WTC11 (cell line): ENCODE measurements around the gene KCNC4. TPM values are rescaled to one million over a fixed set of nuclear protein-coding genes. Genes with fewer than 3 reads are reported as not detected.

Experiments used
- ATAC-seq: fragments of 200-7000 bp; cut with Tn5 transposase; 2 replicates; pipeline ENCODE4 v1.10.0; 2021; ENCODE audit warnings: mild to moderate bottlenecking, moderate library complexity
- CTCF ChIA-PET: fragments of 300-600 bp; sonication (Branson Sonifier 250); formaldehyde crosslinking; loops from one replicate; lab custom pipeline; 2021; ENCODE audit warnings: antibody characterized with exemption; lab: Charles Lee
- POLR2A ChIA-PET: fragments of 350-600 bp; sonication (Branson Sonifier 250); formaldehyde crosslinking; loops from one replicate; lab custom pipeline; 2021; ENCODE audit warnings: antibody characterized with exemption; lab: Charles Lee
- DNase-seq: peaks from one replicate; pipeline ENCODE4 v3.0.0; 2021; ENCODE audit warnings: low spot score
- H3K27ac Mint-ChIP-seq: 2 replicates; pipeline ENCODE4 v1.8.0; 2021; ENCODE audit warnings: mixed read lengths
- H3K27me3 Mint-ChIP-seq: 2 replicates; pipeline ENCODE4 v1.8.0; 2021; ENCODE audit warnings: low read depth, mild to moderate bottlenecking, moderate library complexity, mixed read lengths
- H3K36me3 Mint-ChIP-seq: 2 replicates; pipeline ENCODE4 v1.8.0; 2021; ENCODE audit warnings: mixed read lengths
- H3K4me1 Mint-ChIP-seq: 2 replicates; pipeline ENCODE4 v1.8.0; 2022; ENCODE audit warnings: mixed read lengths
- H3K4me3 Mint-ChIP-seq: 2 replicates; pipeline ENCODE4 v1.8.0; 2021; ENCODE audit warnings: mild to moderate bottlenecking, moderate library complexity, mixed read lengths
- H3K9me3 Mint-ChIP-seq: 2 replicates; pipeline ENCODE4 v1.8.0; 2021; ENCODE audit warnings: mixed read lengths
- AFF4 ChIP-seq: sonication (generic); formaldehyde crosslinking; IDR thresholded peaks from 2 replicates; pipeline ENCODE4 v1.8.1; 2023; ENCODE audit warnings: mild to moderate bottlenecking, missing genetic modification reagents, borderline replicate concordance
- AR ChIP-seq: fragments of 250-450 bp; sonication (Bioruptor Pico); IDR thresholded peaks from 2 replicates; pipeline ENCODE4 v1.9.0; 2021; ENCODE audit warnings: mild to moderate bottlenecking
- ARID4B ChIP-seq: sonication (generic); formaldehyde crosslinking; IDR thresholded peaks from 2 replicates; pipeline ENCODE4 v1.8.0; 2023; ENCODE audit warnings: missing genetic modification reagents, mild to moderate bottlenecking, borderline replicate concordance
- CDX4 ChIP-seq: fragments of 250-450 bp; sonication (Bioruptor Pico); IDR thresholded peaks from 2 replicates; pipeline ENCODE4 v1.9.0; 2021; ENCODE audit warnings: moderate library complexity, mild to moderate bottlenecking, inconsistent platforms, borderline replicate concordance
- CREB1 ChIP-seq: sonication (generic); formaldehyde crosslinking; IDR thresholded peaks from 2 replicates; pipeline ENCODE4 v1.8.0; 2023; ENCODE audit warnings: mild to moderate bottlenecking, missing genetic modification reagents
- CTCF ChIP-seq: fragments of 200-600 bp; IDR thresholded peaks from 2 replicates; pipeline ENCODE4 v1.8.0; 2022; ENCODE audit warnings: antibody characterized with exemption
- E2F1 ChIP-seq: sonication (generic); formaldehyde crosslinking; IDR thresholded peaks from 2 replicates; pipeline ENCODE4 v1.8.0; 2022; ENCODE audit warnings: mild to moderate bottlenecking, missing genetic modification reagents
- ELF4 ChIP-seq: sonication (generic); formaldehyde crosslinking; IDR thresholded peaks from 2 replicates; pipeline ENCODE4 v1.8.1; 2022; ENCODE audit warnings: low read depth, mild to moderate bottlenecking, moderate library complexity, missing genetic modification reagents
- FOXJ3 ChIP-seq: sonication (generic); formaldehyde crosslinking; IDR thresholded peaks from 2 replicates; pipeline ENCODE4 v1.9.0; 2021; ENCODE audit warnings: missing genetic modification reagents, mild to moderate bottlenecking, borderline replicate concordance
- GABPB1 ChIP-seq: sonication (generic); formaldehyde crosslinking; IDR thresholded peaks from 2 replicates; pipeline ENCODE4 v1.8.1; 2023; ENCODE audit warnings: mild to moderate bottlenecking, missing genetic modification reagents
- JUN ChIP-seq: sonication (generic); formaldehyde crosslinking; IDR thresholded peaks from 2 replicates; pipeline ENCODE4 v1.8.0; 2023; ENCODE audit warnings: mild to moderate bottlenecking, missing genetic modification reagents
- MLX ChIP-seq: sonication (generic); formaldehyde crosslinking; IDR thresholded peaks from 2 replicates; pipeline ENCODE4 v1.8.1; 2023; ENCODE audit warnings: mild to moderate bottlenecking, missing genetic modification reagents, moderate library complexity
- NFATC4 ChIP-seq: fragments of 250-450 bp; sonication (Bioruptor Pico); IDR thresholded peaks from 2 replicates; pipeline ENCODE4 v1.9.0; 2021; ENCODE audit warnings: mild to moderate bottlenecking
- SP1 ChIP-seq: sonication (generic); formaldehyde crosslinking; conservative IDR thresholded peaks from 2 replicates; pipeline ENCODE4 v1.8.1; 2022; ENCODE audit warnings: missing genetic modification reagents
- ZNF219 ChIP-seq: sonication (generic); formaldehyde crosslinking; IDR thresholded peaks from 2 replicates; pipeline ENCODE4 v1.8.0; 2023; ENCODE audit warnings: missing genetic modification reagents, mild to moderate bottlenecking, borderline replicate concordance
- ZNF263 ChIP-seq: sonication (generic); formaldehyde crosslinking; IDR thresholded peaks from 2 replicates; pipeline ENCODE4 v1.8.1; 2022; ENCODE audit warnings: low read depth, mild to moderate bottlenecking, moderate library complexity, missing genetic modification reagents
- ZNF416 ChIP-seq: fragments of 250-450 bp; sonication (Bioruptor Pico); IDR thresholded peaks from 2 replicates; pipeline ENCODE4 v1.9.0; 2021; ENCODE audit warnings: mild to moderate bottlenecking, inconsistent platforms
- ZNF425 ChIP-seq: fragments of 250-450 bp; sonication (Bioruptor Pico); conservative IDR thresholded peaks from 2 replicates; pipeline ENCODE4 v1.9.0; 2021; ENCODE audit warnings: mild to moderate bottlenecking
- total RNA-seq: library from RNA; stranded (reverse); gene quantifications from 3 replicates; pipeline ENCODE4 v1.2.3, GENCODE V29; 2021

KCNC4 gene
- total RNA-seq, 1 experiment from 2014 or later: 19.9 TPM

- CTCF ChIA-PET: interaction anchor here (2.3 kb wide), 1 partner anchor 89 kb away, joined by 15 read pairs; no protein-coding TSS in a partner anchor
- no peaks in the 10 kb centered on the region for H3K27me3 Mint-ChIP-seq
- H3K27ac Mint-ChIP-seq: no peak overlapping the region
- no peak for TF ChIP-seq CDX4 (CRISPR knock-in tag)
- TF ChIP-seq CREB1 (CRISPR knock-in tag): no peak
- no peak for TF ChIP-seq ZNF263 (CRISPR knock-in tag)
- TF ChIP-seq JUN (CRISPR knock-in tag): no peak
- TF ChIP-seq NFATC4 (CRISPR knock-in tag): no peak
- no peak for TF ChIP-seq CTCF
- no peak for TF ChIP-seq AR (CRISPR knock-in tag)
- no peak for TF ChIP-seq AFF4
- TF ChIP-seq ELF4 (CRISPR knock-in tag): no peak
- no peak for TF ChIP-seq ZNF425 (CRISPR knock-in tag)
- no peak for TF ChIP-seq SP1 (CRISPR knock-in tag)
- no peak for TF ChIP-seq FOXJ3 (CRISPR knock-in tag)
- no peak for TF ChIP-seq ZNF219 (CRISPR knock-in tag)
- TF ChIP-seq ZNF416: no peak
- TF ChIP-seq MLX (CRISPR knock-in tag): no peak
- TF ChIP-seq E2F1: no peak
- no peak for TF ChIP-seq GABPB1 (CRISPR knock-in tag)
- TF ChIP-seq ARID4B: no peak
Measured at GRCh38 chr1:110223581-110223980, 13.5 kb downstream of the KCNC4 start.

More at GRCh38 chr1:110223581-110223980, 13.5 kb downstream of the KCNC4 start:
- Mint-ChIP-seq H3K9me3 (no peaks in the 10 kb centered on the region), H3K36me3 (peaks cover 21% of the 10 kb centered on the region), H3K4me3 (no peak overlapping the region), H3K4me1 (peaks cover 14% of the 10 kb centered on the region)
- ATAC-seq: no peak
- POLR2A ChIA-PET: no interaction called here
- no peak for DNase-seq
